LNCAP (cell line): ENCODE measurements around the gene GRAP.

Experiments used
- TF ChIP-seq, protein P1 (sequence below): fragments of 450-650 bp; IDR thresholded peaks from 2 replicates; pipeline ENCODE4 v1.5.1; 2017; ENCODE audit warnings: mild to moderate bottlenecking

The GRAP gene

DNA sequence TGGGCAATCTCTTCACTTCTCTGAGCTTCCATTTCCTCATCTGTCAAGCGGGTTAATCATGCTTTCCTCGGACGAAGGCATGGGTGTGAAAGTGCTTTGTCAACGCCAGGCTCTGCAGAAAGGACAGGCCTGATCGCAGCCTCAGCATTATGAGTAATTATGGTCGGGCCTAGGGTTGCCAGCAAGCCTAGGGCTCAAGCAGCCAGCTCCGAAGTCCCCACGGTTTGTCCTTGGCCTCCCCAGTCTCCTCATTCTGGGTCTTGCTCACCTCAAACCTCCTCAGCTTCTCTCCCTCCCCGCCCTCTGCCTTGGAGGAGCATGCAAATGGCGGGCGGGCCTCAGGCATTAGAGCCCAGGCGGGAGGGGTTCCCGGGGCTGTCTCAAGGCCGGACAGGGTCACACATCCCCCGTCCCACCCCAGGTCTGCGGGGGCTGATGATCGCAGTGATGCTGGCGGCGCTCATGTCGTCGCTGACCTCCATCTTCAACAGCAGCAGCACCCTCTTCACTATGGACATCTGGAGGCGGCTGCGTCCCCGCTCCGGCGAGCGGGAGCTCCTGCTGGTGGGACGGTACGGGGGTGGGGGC, 32.0 kb downstream of the GRAP start:
- TF ChIP-seq, protein P1, sequence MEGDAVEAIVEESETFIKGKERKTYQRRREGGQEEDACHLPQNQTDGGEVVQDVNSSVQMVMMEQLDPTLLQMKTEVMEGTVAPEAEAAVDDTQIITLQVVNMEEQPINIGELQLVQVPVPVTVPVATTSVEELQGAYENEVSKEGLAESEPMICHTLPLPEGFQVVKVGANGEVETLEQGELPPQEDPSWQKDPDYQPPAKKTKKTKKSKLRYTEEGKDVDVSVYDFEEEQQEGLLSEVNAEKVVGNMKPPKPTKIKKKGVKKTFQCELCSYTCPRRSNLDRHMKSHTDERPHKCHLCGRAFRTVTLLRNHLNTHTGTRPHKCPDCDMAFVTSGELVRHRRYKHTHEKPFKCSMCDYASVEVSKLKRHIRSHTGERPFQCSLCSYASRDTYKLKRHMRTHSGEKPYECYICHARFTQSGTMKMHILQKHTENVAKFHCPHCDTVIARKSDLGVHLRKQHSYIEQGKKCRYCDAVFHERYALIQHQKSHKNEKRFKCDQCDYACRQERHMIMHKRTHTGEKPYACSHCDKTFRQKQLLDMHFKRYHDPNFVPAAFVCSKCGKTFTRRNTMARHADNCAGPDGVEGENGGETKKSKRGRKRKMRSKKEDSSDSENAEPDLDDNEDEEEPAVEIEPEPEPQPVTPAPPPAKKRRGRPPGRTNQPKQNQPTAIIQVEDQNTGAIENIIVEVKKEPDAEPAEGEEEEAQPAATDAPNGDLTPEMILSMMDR, result no peak

DNA sequence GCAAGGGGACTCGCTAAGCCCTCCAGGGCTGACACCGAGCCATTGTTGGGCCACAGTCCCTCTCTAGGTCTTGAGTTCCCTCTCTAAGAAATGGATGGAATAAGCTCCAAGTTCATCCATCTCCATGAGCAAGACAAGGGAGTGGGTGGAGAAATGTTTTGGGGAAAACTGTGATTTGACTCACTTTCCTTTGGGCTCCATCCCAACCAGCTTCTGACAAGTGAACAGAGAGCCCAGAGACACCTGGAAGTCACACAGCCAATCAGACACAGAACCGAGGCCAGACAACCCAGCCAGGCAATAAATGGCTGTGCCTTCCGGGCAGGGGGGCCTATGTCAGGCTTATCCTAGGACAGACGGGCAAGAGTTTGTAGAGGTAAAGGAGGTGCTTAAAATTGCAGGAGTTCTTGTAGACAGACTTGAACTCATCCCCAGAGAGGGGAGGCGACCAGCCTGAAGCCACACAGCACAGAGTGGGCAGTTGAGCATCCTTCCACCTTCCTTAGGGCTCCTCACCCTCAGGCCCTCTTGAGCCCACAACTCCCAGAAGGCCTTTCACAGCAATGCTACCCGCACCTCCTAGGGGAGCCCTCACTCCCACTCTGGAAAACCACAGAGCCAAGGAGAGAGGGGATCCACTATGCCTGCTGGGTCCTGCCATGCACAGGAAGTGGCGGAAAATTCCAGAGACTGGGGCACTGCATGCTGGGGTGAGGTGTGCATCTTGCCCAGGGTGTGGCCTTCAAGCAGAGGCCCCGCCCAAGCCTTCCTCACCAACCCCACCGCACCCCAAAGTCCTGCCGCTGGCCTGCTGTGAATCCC, 32.7 kb downstream of the GRAP start:
- TF ChIP-seq, protein P1, result no peak

DNA sequence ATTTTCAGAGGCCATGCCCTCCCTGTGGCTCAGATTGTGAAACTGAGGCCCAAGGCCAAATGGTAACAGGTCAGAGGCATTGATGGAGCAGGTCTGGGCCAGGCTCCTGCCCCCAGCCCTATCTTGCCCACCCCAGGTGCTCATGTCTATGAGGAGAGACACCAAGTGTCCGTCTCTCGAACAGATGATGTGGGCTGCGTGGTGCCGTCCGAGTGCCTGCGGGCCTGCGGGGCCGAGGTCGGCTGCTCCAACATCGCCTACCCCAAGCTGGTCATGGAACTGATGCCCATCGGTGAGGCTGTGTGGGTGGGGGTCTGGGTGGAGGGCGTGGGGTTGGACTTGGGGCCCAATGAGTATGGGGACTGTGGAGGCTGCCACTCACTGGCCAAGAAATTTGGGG, 33.5 kb downstream of the GRAP start:
- TF ChIP-seq, protein P1, result no peak

DNA sequence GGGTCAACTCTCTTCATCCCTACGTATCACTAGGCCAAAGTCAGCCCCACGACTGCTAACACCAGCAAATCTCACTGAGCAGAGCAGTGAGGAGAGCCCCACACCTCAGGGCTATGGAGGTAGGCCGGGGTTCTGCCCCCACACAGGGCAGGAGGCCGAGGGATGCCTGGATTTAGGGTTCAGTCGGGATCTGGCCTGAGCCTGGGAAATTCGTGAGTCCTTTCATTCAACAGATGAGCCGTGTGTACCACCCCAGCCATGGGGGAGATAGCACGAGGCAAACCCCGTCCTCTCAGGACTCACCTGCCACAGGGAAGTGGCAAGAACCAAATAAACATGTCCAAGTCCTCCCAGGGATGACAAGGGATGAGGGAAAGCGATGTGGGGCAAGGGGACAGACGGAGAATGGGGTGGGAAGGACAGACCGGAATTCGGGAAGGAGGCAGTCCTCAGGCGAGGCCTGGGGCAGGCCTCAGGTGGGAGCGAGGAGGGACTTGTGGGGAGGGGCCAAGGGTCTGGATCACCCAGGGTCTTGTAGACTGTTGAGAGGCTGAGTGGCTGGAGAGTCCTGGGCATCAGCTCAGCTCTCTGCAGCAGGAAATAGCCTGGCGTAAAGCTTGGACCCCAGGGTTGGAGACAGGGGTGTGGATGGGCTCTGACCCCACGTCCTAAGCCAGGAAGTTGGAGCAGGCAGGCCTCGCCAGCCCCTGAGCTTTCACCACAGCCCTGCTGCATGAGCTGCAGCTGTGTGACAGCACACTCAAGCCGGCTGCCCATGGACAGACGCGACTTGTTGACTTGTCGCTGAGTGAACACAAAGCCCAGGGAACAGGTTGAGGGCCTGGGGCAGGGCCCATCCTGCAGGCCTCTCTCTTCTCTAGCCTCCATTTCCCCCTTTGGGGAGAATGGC, 34.3 kb downstream of the GRAP start:
- TF ChIP-seq, protein P1, result no peak

DNA sequence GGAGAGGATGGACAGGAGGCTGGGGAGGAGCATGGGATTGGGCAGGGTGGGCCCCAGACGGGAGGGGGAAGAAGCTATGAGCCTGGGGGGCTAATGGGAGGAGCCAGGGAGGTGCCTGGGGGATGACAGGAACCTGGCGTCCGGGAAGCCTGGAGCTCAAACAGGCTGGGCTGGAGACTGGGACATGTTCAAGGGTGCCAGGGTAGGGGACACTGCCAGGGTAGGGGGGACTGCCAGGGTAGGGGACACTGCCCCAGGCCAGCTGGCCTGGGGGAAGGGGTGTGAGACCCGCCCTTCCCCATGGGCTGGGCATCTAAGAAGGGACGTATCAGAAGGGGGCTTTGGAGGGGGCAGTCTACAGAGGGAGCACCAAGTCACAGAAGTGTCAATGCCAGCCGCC, 35.2 kb downstream of the GRAP start:
- TF ChIP-seq, protein P1, result no peak

DNA sequence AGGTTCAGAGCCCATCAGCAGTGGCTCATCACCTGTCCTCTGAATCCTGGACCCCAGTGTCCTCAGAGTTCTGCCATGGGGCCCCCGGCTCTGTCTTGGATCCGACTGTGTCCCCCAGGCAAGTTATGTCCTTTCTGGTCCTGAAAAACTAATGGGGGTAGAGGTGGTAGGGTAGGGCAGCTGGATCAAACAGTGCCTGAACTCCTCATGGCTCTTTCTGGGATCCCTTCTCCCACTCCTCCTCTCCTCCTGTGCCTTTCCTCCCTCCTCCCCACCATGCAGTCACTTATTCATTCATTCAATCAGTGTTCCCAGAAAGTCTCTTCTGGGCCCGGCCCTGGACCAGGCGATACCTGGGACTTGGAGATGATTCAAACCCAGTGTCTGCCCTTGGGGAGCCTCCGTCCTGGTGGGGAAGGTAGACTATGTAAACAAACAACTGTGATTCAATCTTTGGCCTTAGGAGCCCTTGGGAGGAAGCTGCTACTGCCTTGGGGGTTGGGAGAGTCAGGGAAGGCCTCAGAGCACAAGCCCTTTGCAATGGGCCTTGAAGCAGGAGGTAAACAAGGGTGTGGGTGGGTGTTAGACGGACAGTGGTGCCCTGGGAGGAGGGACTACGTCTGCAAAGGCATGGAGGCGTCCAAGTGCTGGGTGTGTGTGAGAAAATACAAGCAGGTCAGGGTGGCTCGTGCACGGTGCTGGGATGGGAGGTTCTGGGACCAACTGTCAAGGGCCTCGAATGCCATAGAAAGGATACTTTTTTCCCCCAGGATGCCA, 35.8 kb downstream of the GRAP start:
- TF ChIP-seq, protein P1, result no peak

DNA sequence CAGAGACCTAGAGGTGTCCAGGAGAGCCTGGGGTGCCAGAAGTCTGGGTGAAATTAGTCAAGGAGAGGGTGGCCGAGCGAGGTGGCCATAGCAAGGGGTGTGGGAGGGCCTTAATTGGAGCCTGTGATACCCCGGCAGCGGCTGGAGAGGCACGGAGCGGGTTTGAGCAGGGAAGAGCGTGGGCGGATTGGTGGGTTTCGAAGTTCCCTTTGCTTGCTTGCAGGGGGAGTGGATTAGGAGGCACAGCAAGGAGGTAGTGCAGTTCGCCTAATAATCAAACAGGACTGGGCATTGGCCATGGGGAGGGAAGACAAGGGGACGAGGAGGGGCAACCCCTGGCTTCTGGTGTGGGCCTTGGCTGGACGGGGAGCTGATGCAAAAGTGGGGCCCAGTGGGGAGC, 36.8 kb downstream of the GRAP start:
- TF ChIP-seq, protein P1, result no peak
